Fibroblast of lung (primary cell): ENCODE measurements around the gene POU2F1. TPM values are rescaled to one million over a fixed set of nuclear protein-coding genes. Genes with fewer than 3 reads are reported as not detected.

Experiments used
- DNase-seq, 2 donors: peaks; one replicate each; pipeline versions ENCODE4 v3.0.0 to v3.0.0-alpha.2; 2010; ENCODE audit warnings: low read depth in 2 of 2
- H2AFZ ChIP-seq: 2 replicates; pipeline ENCODE4 v1.5.1; 2012; ENCODE audit warnings: low read length, control low read depth, inconsistent platforms
- H3K27ac ChIP-seq: 2 replicates; pipeline ENCODE4 v1.5.1; 2011; ENCODE audit warnings: low read length, control low read depth; ENCODE audit not compliant: insufficient read depth
- H3K27me3 ChIP-seq: 2 replicates; pipeline ENCODE4 v1.5.1; 2011; ENCODE audit warnings: mild to moderate bottlenecking, low read length; ENCODE audit not compliant: control insufficient read depth, insufficient read depth
- H3K36me3 ChIP-seq: 2 replicates; pipeline ENCODE4 v1.5.1; 2011; ENCODE audit warnings: low read length; ENCODE audit not compliant: control insufficient read depth, insufficient read depth
- H3K4me1 ChIP-seq: 2 replicates; pipeline ENCODE4 v1.5.1; 2011; ENCODE audit warnings: low read length; ENCODE audit not compliant: control insufficient read depth, insufficient read depth; ENCODE audit errors: extremely low read depth
- H3K4me2 ChIP-seq: 2 replicates; pipeline ENCODE4 v1.5.1; 2011; ENCODE audit warnings: low read length, control low read depth; ENCODE audit not compliant: insufficient read depth; ENCODE audit errors: extremely low read depth
- H3K4me3 ChIP-seq, 4 experiments: fragments of 200-600 bp in 1 of 4; sonication (generic) in 1 of 4; replicated peaks in 1 of 4; 2 replicates each; pipeline ENCODE4 v1.5.1; 2011 to 2016; ENCODE audit warnings: low read length in 4 of 4, low read depth in 3 of 4, mild to moderate bottlenecking in 3 of 4, control low read depth in 2 of 4, inconsistent platforms in 1 of 4, mixed read lengths in 1 of 4; ENCODE audit not compliant: insufficient read depth in 1 of 4; ENCODE audit errors: control extremely low read depth in 1 of 4
- H3K79me2 ChIP-seq: 2 replicates; pipeline ENCODE4 v1.5.1; 2012; ENCODE audit warnings: mild to moderate bottlenecking, low read length, inconsistent platforms; ENCODE audit not compliant: control insufficient read depth, insufficient read depth
- H3K9ac ChIP-seq: 2 replicates; pipeline ENCODE4 v1.5.1; 2011; ENCODE audit warnings: mild to moderate bottlenecking, low read length, control low read depth; ENCODE audit not compliant: insufficient read depth
- H3K9me3 ChIP-seq: 2 replicates; pipeline ENCODE4 v1.5.1; 2012; ENCODE audit warnings: low read depth, low read length; ENCODE audit not compliant: control insufficient read depth, insufficient read depth
- H4K20me1 ChIP-seq: 2 replicates; pipeline ENCODE4 v1.5.1; 2011; ENCODE audit warnings: low read length; ENCODE audit not compliant: control insufficient read depth, insufficient read depth; ENCODE audit errors: extremely low read depth
- EZH2 ChIP-seq: IDR thresholded peaks from 2 replicates; pipeline ENCODE4 v1.5.1; 2012; ENCODE audit warnings: low read length, control low read depth, mild to moderate bottlenecking; ENCODE audit errors: missing control alignments
- polyA plus RNA-seq, 2 donors: library from polyadenylated mRNA; depleted of rRNA in 1 of 2; stranded (reverse) in 1 of 2; unstranded in 1 of 2; fragments of >200 nt; gene quantifications; 2 replicates each; pipeline ENCODE4 v1.2.1, GENCODE V29; 2011 to 2012; ENCODE audit warnings: missing spikeins in 1 of 2
- total RNA-seq: library from RNA; depleted of rRNA; stranded (reverse); fragments of >200 nt; gene quantifications from 2 replicates; pipeline ENCODE4 v1.2.1, GENCODE V29; 2014
- TF ChIP-seq, protein P1 (sequence below), 2 donors: IDR thresholded peaks in 1 of 2; conservative IDR thresholded peaks in 1 of 2; 1 replicate in 1 of 2; 2 replicates in 1 of 2; pipeline ENCODE4 v1.5.1; 2011 to 2012; ENCODE audit warnings: low read length in 2 of 2, control low read depth in 1 of 2, inconsistent platforms in 1 of 2, low read depth in 1 of 2, mild to moderate bottlenecking in 1 of 2

Gene POU2F1
- total and polyA plus RNA-seq, 2 donors (not counting 1 experiment from before 2014, with no cell fraction given): 3.5 to 4.3 TPM

DNA sequence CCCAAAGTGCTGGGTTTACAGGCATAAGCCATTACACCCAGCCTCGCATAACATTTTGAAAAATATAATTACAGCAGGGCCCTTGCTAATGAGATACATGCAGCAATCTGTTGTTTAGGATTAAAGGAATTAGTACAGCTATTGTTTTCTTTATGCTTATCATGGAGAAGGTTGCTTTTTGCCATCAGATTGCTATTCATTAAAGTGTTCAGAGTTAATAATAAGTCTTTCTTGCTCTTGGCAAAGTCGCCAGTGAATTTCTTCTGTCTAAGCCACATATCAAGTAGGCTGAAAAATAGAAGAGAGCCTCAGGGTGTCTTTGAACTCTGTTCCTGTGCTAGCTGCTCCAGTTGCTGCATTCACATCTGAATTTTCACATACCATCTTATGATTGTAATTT is 144.1 kb downstream of the POU2F1 start:
- TF ChIP-seq, protein P1, sequence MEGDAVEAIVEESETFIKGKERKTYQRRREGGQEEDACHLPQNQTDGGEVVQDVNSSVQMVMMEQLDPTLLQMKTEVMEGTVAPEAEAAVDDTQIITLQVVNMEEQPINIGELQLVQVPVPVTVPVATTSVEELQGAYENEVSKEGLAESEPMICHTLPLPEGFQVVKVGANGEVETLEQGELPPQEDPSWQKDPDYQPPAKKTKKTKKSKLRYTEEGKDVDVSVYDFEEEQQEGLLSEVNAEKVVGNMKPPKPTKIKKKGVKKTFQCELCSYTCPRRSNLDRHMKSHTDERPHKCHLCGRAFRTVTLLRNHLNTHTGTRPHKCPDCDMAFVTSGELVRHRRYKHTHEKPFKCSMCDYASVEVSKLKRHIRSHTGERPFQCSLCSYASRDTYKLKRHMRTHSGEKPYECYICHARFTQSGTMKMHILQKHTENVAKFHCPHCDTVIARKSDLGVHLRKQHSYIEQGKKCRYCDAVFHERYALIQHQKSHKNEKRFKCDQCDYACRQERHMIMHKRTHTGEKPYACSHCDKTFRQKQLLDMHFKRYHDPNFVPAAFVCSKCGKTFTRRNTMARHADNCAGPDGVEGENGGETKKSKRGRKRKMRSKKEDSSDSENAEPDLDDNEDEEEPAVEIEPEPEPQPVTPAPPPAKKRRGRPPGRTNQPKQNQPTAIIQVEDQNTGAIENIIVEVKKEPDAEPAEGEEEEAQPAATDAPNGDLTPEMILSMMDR (conservative IDR thresholded peaks at IDR 0.05 in 1 of 2, IDR thresholded peaks at IDR 0.05 in 1 of 2; ENCODE audit: low read depth in 1 of 2, low read length in 2 of 2): no peak
- no peak for TF ChIP-seq EZH2
- H3K9me3 ChIP-seq: no peaks in the 10 kb centered on the region
- H3K36me3 ChIP-seq: no peaks in the 10 kb centered on the region
- no peaks in the 10 kb centered on the region for H3K27me3 ChIP-seq
- no peak overlapping the region for H3K9ac ChIP-seq
- no peaks in the 10 kb centered on the region for H3K4me1 ChIP-seq
- H3K27ac ChIP-seq: no peak overlapping the region
- no peak overlapping the region for H3K4me2 ChIP-seq
- H3K79me2 ChIP-seq: no peaks in the 10 kb centered on the region
- no peaks in the 10 kb centered on the region for H4K20me1 ChIP-seq
- no peak overlapping the region for H2AFZ ChIP-seq
- DNase-seq: no peak
- H3K4me3 ChIP-seq: no peak overlapping the region

DNA sequence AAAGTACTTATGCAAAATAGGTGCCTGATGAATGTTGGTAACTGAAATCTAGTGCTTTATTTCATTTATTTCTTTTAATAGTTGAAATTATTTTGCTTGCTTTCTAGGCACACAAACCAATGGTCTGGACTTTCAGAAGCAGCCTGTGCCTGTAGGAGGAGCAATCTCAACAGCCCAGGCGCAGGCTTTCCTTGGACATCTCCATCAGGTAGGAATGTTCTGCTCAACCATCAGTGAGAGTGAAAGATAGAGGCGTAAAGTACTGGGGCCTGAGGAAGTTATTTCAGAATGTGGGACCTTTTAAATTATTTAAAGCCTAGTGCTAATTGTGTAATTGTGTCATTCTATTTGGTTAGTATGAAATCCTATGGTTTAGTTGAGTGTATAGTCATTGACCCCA is 144.7 kb downstream of the POU2F1 start:
- Histone ChIP-seq H4K20me1 (no peaks in the 10 kb centered on the region), H2AFZ (no peak overlapping the region), H3K9me3 (no peaks in the 10 kb centered on the region), H3K4me1 (no peaks in the 10 kb centered on the region), H3K4me2 (no peak overlapping the region), H3K27me3 (no peaks in the 10 kb centered on the region), H3K36me3 (no peaks in the 10 kb centered on the region), H3K4me3 (no peak overlapping the region), H3K27ac (no peak overlapping the region), H3K9ac (no peak overlapping the region), H3K79me2 (no peaks in the 10 kb centered on the region)
- no peak for DNase-seq
- TF ChIP-seq, protein P1 (conservative IDR thresholded peaks at IDR 0.05 in 1 of 2, IDR thresholded peaks at IDR 0.05 in 1 of 2; ENCODE audit: low read depth in 1 of 2, low read length in 2 of 2): no peak
- no peak for TF ChIP-seq EZH2

DNA sequence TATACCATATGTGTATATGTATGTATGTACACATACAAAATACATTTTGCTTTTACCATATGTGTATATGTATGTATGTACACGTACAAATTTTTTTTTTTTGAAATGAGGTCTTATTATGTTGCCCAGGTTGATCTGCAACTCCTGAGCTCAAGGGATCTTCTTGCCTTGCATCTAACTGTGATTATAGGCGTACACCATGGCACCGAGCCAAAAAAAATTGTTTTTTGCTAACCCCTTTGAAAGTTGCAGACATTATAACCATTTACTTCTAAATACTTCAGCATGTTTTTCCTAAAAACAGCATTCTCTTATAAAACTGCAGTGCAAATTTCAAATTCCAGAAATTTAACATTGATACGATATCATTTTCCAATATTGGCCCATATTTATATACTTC is 147.0 kb downstream of the POU2F1 start:
- Histone ChIP-seq H3K36me3 (no peaks in the 10 kb centered on the region), H3K79me2 (no peaks in the 10 kb centered on the region), H2AFZ (no peak overlapping the region), H3K27me3 (no peaks in the 10 kb centered on the region), H3K4me2 (no peak overlapping the region), H3K27ac (no peak overlapping the region), H3K4me1 (no peaks in the 10 kb centered on the region), H3K9ac (no peak overlapping the region), H4K20me1 (no peaks in the 10 kb centered on the region), H3K9me3 (no peaks in the 10 kb centered on the region), H3K4me3 (no peak overlapping the region)
- no peak for TF ChIP-seq EZH2
- TF ChIP-seq, protein P1 (conservative IDR thresholded peaks at IDR 0.05 in 1 of 2, IDR thresholded peaks at IDR 0.05 in 1 of 2; ENCODE audit: low read depth in 1 of 2, low read length in 2 of 2): no peak
- DNase-seq: no peak
